Kidney glomerular epithelial cell (primary cell): ENCODE results near the gene GAL3ST2.
"Not testable (repeated sequence)": the region's sequence is repeated elsewhere in the genome, so short reads cannot be mapped to it uniquely, and the experiment has no call there.

Experiments
- DNase-seq: peaks from one replicate; lab custom pipeline; 2025; lab: John Stamatoyannopoulos, UW

GAL3ST2 gene

GRCh38 chr2:241748468-241749256 lies 28.0 kb upstream of the GAL3ST2 start:
- no peak for DNase-seq

GRCh38 chr2:241750076-241750840 lies 26.4 kb upstream of the GAL3ST2 start:
- no peak for DNase-seq

- no peak for DNase-seq
Observed at GRCh38 chr2:241751152-241751551, 25.5 kb upstream of the GAL3ST2 start.

- DNase-seq, result no peak
Observed at GRCh38 chr2:241751776-241752175, 24.8 kb upstream of the GAL3ST2 start.

GRCh38 chr2:241752253-241752652 lies 24.4 kb upstream of the GAL3ST2 start:
- no peak for DNase-seq

GRCh38 chr2:241752689-241753276 lies 23.8 kb upstream of the GAL3ST2 start:
- DNase-seq, result no peak

- DNase-seq, result no peak
Observed at GRCh38 chr2:241753493-241753892, 23.1 kb upstream of the GAL3ST2 start.

- no peak for DNase-seq
Observed at GRCh38 chr2:241754042-241754441, 22.6 kb upstream of the GAL3ST2 start.

- DNase-seq, result no peak
Observed at GRCh38 chr2:241755166-241755565, 21.5 kb upstream of the GAL3ST2 start.

GRCh38 chr2:241755777-241756176 lies 20.8 kb upstream of the GAL3ST2 start:
- no peak for DNase-seq

- no peak for DNase-seq
Observed at GRCh38 chr2:241759067-241759807, 17.4 kb upstream of the GAL3ST2 start.

GRCh38 chr2:241759893-241760292 lies 16.7 kb upstream of the GAL3ST2 start:
- not testable (repeated sequence) for DNase-seq

- no peak for DNase-seq
Observed at GRCh38 chr2:241760301-241760771, 16.3 kb upstream of the GAL3ST2 start.

- no peak for DNase-seq
Observed at GRCh38 chr2:241762321-241762932, 14.2 kb upstream of the GAL3ST2 start.

GRCh38 chr2:241762933-241763369 lies 13.7 kb upstream of the GAL3ST2 start:
- no peak for DNase-seq

- DNase-seq, result no peak
Observed at GRCh38 chr2:241763551-241764274, 12.9 kb upstream of the GAL3ST2 start.

- DNase-seq, result no peak
Observed at GRCh38 chr2:241764275-241765241, 12.1 kb upstream of the GAL3ST2 start.

- DNase-seq, result no peak
Observed at GRCh38 chr2:241767464-241768250, 9.0 kb upstream of the GAL3ST2 start.

GRCh38 chr2:241768251-241768711 lies 8.3 kb upstream of the GAL3ST2 start:
- DNase-seq, result no peak
